Inferior parietal cortex (tissue), 1 donor: Measurements from ENCODE around the gene IGDCC3.
"Not testable (repeated sequence)": the region's sequence is repeated elsewhere in the genome, so short reads cannot be mapped to it uniquely, and the experiment has no call there.

Source experiments
- DNase-seq: peaks from one replicate; pipeline ENCODE4 v3.0.0-alpha.2; 2016; ENCODE audit errors: extremely low spot score

Gene IGDCC3

GRCh38 chr15:65406424-65407000, 28.7 kb upstream of the IGDCC3 start:
- no peak for DNase-seq

GRCh38 chr15:65405791-65406423, 28.1 kb upstream of the IGDCC3 start:
- DNase-seq: no peak

GRCh38 chr15:65404186-65404872, 26.5 kb upstream of the IGDCC3 start:
- DNase-seq: no peak

GRCh38 chr15:65402961-65403360, 25.2 kb upstream of the IGDCC3 start:
- DNase-seq: no peak

- DNase-seq: no peak
These were observed 23.9 kb upstream of the IGDCC3 start for GRCh38 chr15:65401611-65402240.

GRCh38 chr15:65400760-65401610, 23.2 kb upstream of the IGDCC3 start:
- DNase-seq: peak; percentile 46

GRCh38 chr15:65399997-65400396, 22.2 kb upstream of the IGDCC3 start:
- DNase-seq: no peak

GRCh38 chr15:65399001-65399706, 21.4 kb upstream of the IGDCC3 start:
- DNase-seq: no peak

GRCh38 chr15:65398486-65398885, 20.7 kb upstream of the IGDCC3 start:
- DNase-seq: not testable (repeated sequence)

GRCh38 chr15:65396965-65397317, 19.1 kb upstream of the IGDCC3 start:
- no peak for DNase-seq

- no peak for DNase-seq
These were observed 18.6 kb upstream of the IGDCC3 start for GRCh38 chr15:65396283-65396964.

- DNase-seq: no peak
These were observed 17.9 kb upstream of the IGDCC3 start for GRCh38 chr15:65395567-65396202.

GRCh38 chr15:65394936-65395335, 17.1 kb upstream of the IGDCC3 start:
- DNase-seq: no peak

GRCh38 chr15:65394280-65394789, 16.5 kb upstream of the IGDCC3 start:
- no peak for DNase-seq

- no peak for DNase-seq
These were observed 15.8 kb upstream of the IGDCC3 start for GRCh38 chr15:65393557-65393956.

- no peak for DNase-seq
These were observed 15.3 kb upstream of the IGDCC3 start for GRCh38 chr15:65393091-65393490.

- no peak for DNase-seq
These were observed 14.6 kb upstream of the IGDCC3 start for GRCh38 chr15:65392368-65392767.

GRCh38 chr15:65391732-65392131, 13.9 kb upstream of the IGDCC3 start:
- DNase-seq: no peak

GRCh38 chr15:65390447-65390846, 12.6 kb upstream of the IGDCC3 start:
- no peak for DNase-seq

GRCh38 chr15:65389226-65389625, 11.4 kb upstream of the IGDCC3 start:
- DNase-seq: no peak
